Stimulated activated naive CD4-positive, alpha-beta T cell treated with Interleukin-2 at 50 U/mL for 16 hours (primary cell): Measurements from ENCODE around the gene ANKRD44.
A peak's percentile ranks its signal among the peaks of the same experiment; 100 is the strongest.

Experiments used
- DNase-seq: peaks from one replicate; lab custom pipeline; 2025; lab: John Stamatoyannopoulos, UW

ANKRD44 gene

GRCh38 chr2:197322143-197322542, 11.6 kb upstream of the ANKRD44 start:
- DNase-seq, result no peak

GRCh38 chr2:197315371-197315770, 4.8 kb upstream of the ANKRD44 start:
- no peak for DNase-seq

- no peak for DNase-seq
These were observed 1.6 kb upstream of the ANKRD44 start for GRCh38 chr2:197312186-197312585.

GRCh38 chr2:197311421-197312033, 947 bp upstream of the ANKRD44 start:
- no peak for DNase-seq

GRCh38 chr2:197310987-197311420, 424 bp upstream of the ANKRD44 start:
- DNase-seq, result no peak

- peak; percentile 42 for DNase-seq
These were observed 819 bp downstream of the ANKRD44 start for GRCh38 chr2:197309691-197310231.

GRCh38 chr2:197308996-197309690, 1.4 kb downstream of the ANKRD44 start:
- no peak for DNase-seq

- DNase-seq, result no peak
These were observed 2.0 kb downstream of the ANKRD44 start for GRCh38 chr2:197308585-197308984.

GRCh38 chr2:197307933-197308521, 2.6 kb downstream of the ANKRD44 start:
- DNase-seq, result peak; percentile 54

GRCh38 chr2:197307236-197307932, 3.2 kb downstream of the ANKRD44 start:
- no peak for DNase-seq

- DNase-seq, result no peak
These were observed 3.9 kb downstream of the ANKRD44 start for GRCh38 chr2:197306696-197307040.

- no peak for DNase-seq
These were observed 4.4 kb downstream of the ANKRD44 start for GRCh38 chr2:197306024-197306695.

- no peak for DNase-seq
These were observed 6.0 kb downstream of the ANKRD44 start for GRCh38 chr2:197304556-197305011.

GRCh38 chr2:197300139-197300538, 10.4 kb downstream of the ANKRD44 start:
- DNase-seq, result no peak

- peak; percentile 15 for DNase-seq
These were observed 12.0 kb downstream of the ANKRD44 start for GRCh38 chr2:197298609-197299008.

- no peak for DNase-seq
These were observed 12.7 kb downstream of the ANKRD44 start for GRCh38 chr2:197297772-197298318.

- no peak for DNase-seq
These were observed 13.3 kb downstream of the ANKRD44 start for GRCh38 chr2:197297266-197297665.

GRCh38 chr2:197296835-197297234, 13.7 kb downstream of the ANKRD44 start:
- no peak for DNase-seq

- peak; percentile 47 for DNase-seq
These were observed 16.3 kb downstream of the ANKRD44 start for GRCh38 chr2:197294260-197294659.

- DNase-seq, result peak; percentile 23
These were observed 17.1 kb downstream of the ANKRD44 start for GRCh38 chr2:197293252-197294007.

- no peak for DNase-seq
These were observed 18.0 kb downstream of the ANKRD44 start for GRCh38 chr2:197292619-197293018.
